OCI-LY1 (cell line): ENCODE measurements around the gene OR13J1.

ENCODE experiments used
- H2AFZ ChIP-seq: fragments of 200-600 bp; sonication (generic), shearing (Covaris generic); 2 replicates; pipeline ENCODE4 v1.6.0; 2014; ENCODE audit warnings: antibody characterized with exemption, mild to moderate bottlenecking, low read length
- H3F3A ChIP-seq: fragments of 200-600 bp; sonication (generic), shearing (Covaris generic); 2 replicates; pipeline ENCODE4 v1.6.0; 2014; ENCODE audit warnings: mild to moderate bottlenecking, antibody characterized with exemption, low read length, moderate library complexity; ENCODE audit not compliant: insufficient read depth
- H3K27ac ChIP-seq: fragments of 200-600 bp; sonication (generic); 2 replicates; pipeline ENCODE4 v1.5.1; 2014; ENCODE audit warnings: low read length, mixed run types, mild to moderate bottlenecking, low read depth; ENCODE audit not compliant: poor library complexity, severe bottlenecking
- H3K27me3 ChIP-seq: fragments of 200-600 bp; sonication (generic); 2 replicates; pipeline ENCODE4 v1.6.0; 2014; ENCODE audit warnings: antibody characterized with exemption, mild to moderate bottlenecking, low read length, moderate library complexity; ENCODE audit not compliant: insufficient read depth
- H3K36me3 ChIP-seq: fragments of 200-600 bp; sonication (generic); 2 replicates; pipeline ENCODE4 v1.6.1; 2014; ENCODE audit warnings: mild to moderate bottlenecking, antibody characterized with exemption, low read length, moderate library complexity, mixed read lengths; ENCODE audit not compliant: insufficient read depth
- H3K4me1 ChIP-seq: fragments of 200-600 bp; sonication (generic); 2 replicates; pipeline ENCODE4 v1.5.1; 2014; ENCODE audit warnings: mild to moderate bottlenecking, low read length, moderate library complexity; ENCODE audit not compliant: insufficient read depth, severe bottlenecking
- H3K4me2 ChIP-seq: fragments of 200-600 bp; sonication (generic), shearing (Covaris generic); 2 replicates; pipeline ENCODE4 v1.6.1; 2014; ENCODE audit warnings: low read length
- H3K4me3 ChIP-seq: fragments of 200-600 bp; sonication (generic); 2 replicates; pipeline ENCODE4 v1.5.1; 2014; ENCODE audit warnings: low read length, low read depth, mild to moderate bottlenecking, mixed read lengths; ENCODE audit not compliant: poor library complexity, severe bottlenecking
- H3K79me2 ChIP-seq: fragments of 200-600 bp; shearing (Covaris generic); 2 replicates; pipeline ENCODE4 v1.6.1; 2016; ENCODE audit warnings: mixed run types, low read length, mixed read lengths; ENCODE audit not compliant: insufficient read depth
- H3K9ac ChIP-seq: fragments of 200-600 bp; sonication (generic), shearing (Covaris generic); 2 replicates; pipeline ENCODE4 v1.6.1; 2014; ENCODE audit warnings: mild to moderate bottlenecking, low read length, mixed read lengths
- H3K9me2 ChIP-seq: fragments of 200-600 bp; sonication (generic), shearing (Covaris generic); 2 replicates; pipeline ENCODE4 v1.6.1; 2014; ENCODE audit warnings: low read depth, mild to moderate bottlenecking, low read length, mixed read lengths
- H3K9me3 ChIP-seq: fragments of 200-600 bp; shearing (Covaris generic); 2 replicates; pipeline ENCODE4 v1.6.1; 2014; ENCODE audit warnings: low read length, mixed read lengths
- H4K20me1 ChIP-seq: fragments of 200-600 bp; sonication (generic), shearing (Covaris generic); 2 replicates; pipeline ENCODE4 v1.6.0; 2016; ENCODE audit warnings: mild to moderate bottlenecking, low read length; ENCODE audit not compliant: insufficient read depth
- EZH2 ChIP-seq: fragments of 200-600 bp; sonication (generic), shearing (Covaris generic); IDR thresholded peaks from 2 replicates; pipeline ENCODE4 v1.8.0; 2017; ENCODE audit warnings: borderline replicate concordance, mixed run types, mild to moderate bottlenecking, antibody characterized with exemption, low read length, moderate library complexity, mixed read lengths
- TF ChIP-seq, protein P1 (sequence below): fragments of 200-600 bp; sonication (generic), shearing (Covaris generic); IDR thresholded peaks from 2 replicates; pipeline ENCODE4 v1.5.1; 2017; ENCODE audit warnings: mild to moderate bottlenecking, antibody characterized with exemption, low read length, moderate library complexity, mixed read lengths

OR13J1 gene, protein sequence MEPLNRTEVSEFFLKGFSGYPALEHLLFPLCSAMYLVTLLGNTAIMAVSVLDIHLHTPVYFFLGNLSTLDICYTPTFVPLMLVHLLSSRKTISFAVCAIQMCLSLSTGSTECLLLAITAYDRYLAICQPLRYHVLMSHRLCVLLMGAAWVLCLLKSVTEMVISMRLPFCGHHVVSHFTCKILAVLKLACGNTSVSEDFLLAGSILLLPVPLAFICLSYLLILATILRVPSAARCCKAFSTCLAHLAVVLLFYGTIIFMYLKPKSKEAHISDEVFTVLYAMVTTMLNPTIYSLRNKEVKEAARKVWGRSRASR

DNA sequence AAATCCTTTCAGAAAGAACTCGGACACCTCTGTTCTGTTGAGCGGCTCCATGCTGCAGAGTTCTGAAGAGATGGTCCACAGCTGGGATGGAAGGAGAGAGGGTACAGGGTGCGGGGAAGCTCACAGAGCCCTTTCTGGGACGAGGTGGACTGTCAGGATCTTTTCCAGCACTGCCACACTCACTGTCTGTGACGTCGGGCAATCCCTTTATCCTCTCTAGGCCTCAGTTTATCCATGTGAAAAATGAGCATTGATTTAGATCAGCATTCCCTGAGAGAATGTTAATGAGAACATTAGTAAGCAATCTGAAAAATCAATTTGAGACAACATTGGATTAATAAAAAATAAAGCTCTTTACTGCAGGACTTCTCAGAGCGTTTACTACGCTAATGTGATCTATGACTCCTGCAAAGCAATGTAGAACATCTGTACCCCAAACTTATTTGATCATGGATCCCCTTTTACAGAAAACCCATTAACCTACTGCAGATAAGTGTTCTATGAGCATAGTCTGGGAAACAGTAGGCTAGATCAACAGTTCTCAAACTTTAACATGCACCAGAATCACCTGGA is at the start of gene OR13J1:
Gene OR13J1, minus strand, starts transcription at position 51 of the 573 bp plus-strand sequence. Its CDS starts 0 bp downstream, at position 51.
- H3K9me3 ChIP-seq: no peaks in the 10 kb centered on the region
- no peaks in the 10 kb centered on the region for H3K9me2 ChIP-seq
- TF ChIP-seq EZH2: no peak
- TF ChIP-seq, protein P1, sequence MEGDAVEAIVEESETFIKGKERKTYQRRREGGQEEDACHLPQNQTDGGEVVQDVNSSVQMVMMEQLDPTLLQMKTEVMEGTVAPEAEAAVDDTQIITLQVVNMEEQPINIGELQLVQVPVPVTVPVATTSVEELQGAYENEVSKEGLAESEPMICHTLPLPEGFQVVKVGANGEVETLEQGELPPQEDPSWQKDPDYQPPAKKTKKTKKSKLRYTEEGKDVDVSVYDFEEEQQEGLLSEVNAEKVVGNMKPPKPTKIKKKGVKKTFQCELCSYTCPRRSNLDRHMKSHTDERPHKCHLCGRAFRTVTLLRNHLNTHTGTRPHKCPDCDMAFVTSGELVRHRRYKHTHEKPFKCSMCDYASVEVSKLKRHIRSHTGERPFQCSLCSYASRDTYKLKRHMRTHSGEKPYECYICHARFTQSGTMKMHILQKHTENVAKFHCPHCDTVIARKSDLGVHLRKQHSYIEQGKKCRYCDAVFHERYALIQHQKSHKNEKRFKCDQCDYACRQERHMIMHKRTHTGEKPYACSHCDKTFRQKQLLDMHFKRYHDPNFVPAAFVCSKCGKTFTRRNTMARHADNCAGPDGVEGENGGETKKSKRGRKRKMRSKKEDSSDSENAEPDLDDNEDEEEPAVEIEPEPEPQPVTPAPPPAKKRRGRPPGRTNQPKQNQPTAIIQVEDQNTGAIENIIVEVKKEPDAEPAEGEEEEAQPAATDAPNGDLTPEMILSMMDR: no peak
- no peak within 1 kb of the TSS for H3K4me2 ChIP-seq
- no peaks in the 10 kb centered on the region for H3K36me3 ChIP-seq
- no peaks in the 10 kb centered on the region for H3F3A ChIP-seq
- H3K27ac ChIP-seq: no peak within 1 kb of the TSS
- H3K9ac ChIP-seq: no peak within 1 kb of the TSS
- H3K4me1 ChIP-seq: no peaks in the 10 kb centered on the region
- no peaks in the 10 kb centered on the region for H3K27me3 ChIP-seq
- no peaks in the 10 kb centered on the region for H4K20me1 ChIP-seq
- H2AFZ ChIP-seq: no peak within 1 kb of the TSS
- H3K79me2 ChIP-seq: no peaks in the 10 kb centered on the region
- H3K4me3 ChIP-seq: no peak within 1 kb of the TSS

DNA sequence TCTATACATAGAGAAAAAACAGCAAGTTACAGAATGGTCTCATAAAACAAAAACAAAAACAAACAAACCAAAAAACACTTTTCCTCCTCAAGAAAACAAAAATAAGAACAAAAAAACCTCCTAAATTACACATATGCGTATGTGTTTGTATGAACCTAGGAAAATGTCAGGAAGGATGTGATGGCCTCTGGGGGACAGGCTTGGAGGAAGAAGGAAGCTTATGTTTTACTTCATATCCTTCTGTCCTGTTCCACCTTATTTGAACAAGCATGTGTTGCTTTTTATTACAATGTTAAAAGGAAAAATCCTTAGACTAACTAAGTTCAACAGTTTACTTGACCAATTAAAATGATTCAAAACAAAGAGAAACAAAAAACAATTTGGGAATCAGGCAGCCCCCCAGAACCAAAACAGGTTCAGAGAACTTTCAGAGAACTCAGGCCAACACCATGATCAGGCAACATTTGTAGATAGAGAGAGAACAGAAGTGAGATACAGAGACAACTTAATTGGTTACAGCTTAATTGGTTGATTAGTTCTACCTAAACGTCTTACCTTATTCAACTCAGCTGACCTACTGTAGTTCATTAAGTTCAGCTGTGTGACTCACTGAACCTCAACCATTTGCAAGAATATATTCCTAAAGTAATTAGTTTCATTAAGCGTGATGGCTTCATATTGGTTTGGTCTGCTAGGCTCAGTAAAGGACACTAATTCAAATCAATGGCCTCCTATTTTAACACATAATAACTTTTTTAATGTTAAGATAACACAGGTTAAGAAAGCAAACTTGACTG is 49.2 kb upstream of the OR13J1 start:
- Histone ChIP-seq H3K9ac (no peak overlapping the region), H3K27ac (no peak overlapping the region), H3K4me3 (no peak overlapping the region), H3K9me2 (no peaks in the 10 kb centered on the region), H3K36me3 (no peaks in the 10 kb centered on the region), H3K4me1 (no peaks in the 10 kb centered on the region), H3K4me2 (no peak overlapping the region), H3K27me3 (no peaks in the 10 kb centered on the region), H3F3A (no peaks in the 10 kb centered on the region), H3K79me2 (no peaks in the 10 kb centered on the region), H2AFZ (no peak overlapping the region), H3K9me3 (no peaks in the 10 kb centered on the region), H4K20me1 (no peaks in the 10 kb centered on the region)
- no peak for TF ChIP-seq EZH2
- TF ChIP-seq, protein P1: no peak

DNA sequence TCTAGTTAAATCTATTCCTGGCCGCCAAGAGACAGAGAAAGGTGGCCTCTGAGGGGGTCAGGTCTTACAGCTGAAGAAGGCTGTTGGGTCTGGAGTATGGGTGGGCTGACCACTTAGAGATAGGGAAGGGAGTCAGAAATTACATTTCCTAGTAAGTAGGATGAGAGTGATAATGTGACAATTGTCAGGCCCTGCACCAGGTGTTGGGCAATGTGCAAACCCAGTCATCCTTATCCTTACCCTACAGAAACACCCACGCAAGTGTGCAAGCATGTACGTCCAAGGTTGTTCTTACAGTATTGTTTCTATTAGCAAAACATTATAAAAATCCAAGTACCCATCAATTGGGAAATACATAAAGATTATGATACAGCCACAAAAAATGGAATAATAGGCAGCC is 48.6 kb upstream of the OR13J1 start:
- Histone ChIP-seq H3K27ac (no peak overlapping the region), H2AFZ (no peak overlapping the region)
- no peak for TF ChIP-seq EZH2
- TF ChIP-seq, protein P1: no peak

More for the DNA sequence above, 48.6 kb upstream of the OR13J1 start:
- Histone ChIP-seq H3K36me3 (no peaks in the 10 kb centered on the region), H3K9ac (no peak overlapping the region), H3K9me3 (no peaks in the 10 kb centered on the region), H3K4me3 (no peak overlapping the region), H3K4me2 (no peak overlapping the region), H3K79me2 (no peaks in the 10 kb centered on the region), H3K9me2 (no peaks in the 10 kb centered on the region), H3K4me1 (no peaks in the 10 kb centered on the region), H3K27me3 (no peaks in the 10 kb centered on the region), H4K20me1 (no peaks in the 10 kb centered on the region), H3F3A (no peaks in the 10 kb centered on the region)
